ENCODE measurements around the gene FHL1. TPM values are rescaled to one million over a fixed set of nuclear protein-coding genes. Genes with fewer than 3 reads are reported as not detected.
A peak's percentile ranks its signal among the peaks of the same experiment; 100 is the strongest.

Gene FHL1
- total and polyA plus RNA-seq, 2 donors (not counting 3 experiments of a cell fraction or from before 2014, with no cell fraction given) = 50.6 to 59.4 TPM

DNA sequence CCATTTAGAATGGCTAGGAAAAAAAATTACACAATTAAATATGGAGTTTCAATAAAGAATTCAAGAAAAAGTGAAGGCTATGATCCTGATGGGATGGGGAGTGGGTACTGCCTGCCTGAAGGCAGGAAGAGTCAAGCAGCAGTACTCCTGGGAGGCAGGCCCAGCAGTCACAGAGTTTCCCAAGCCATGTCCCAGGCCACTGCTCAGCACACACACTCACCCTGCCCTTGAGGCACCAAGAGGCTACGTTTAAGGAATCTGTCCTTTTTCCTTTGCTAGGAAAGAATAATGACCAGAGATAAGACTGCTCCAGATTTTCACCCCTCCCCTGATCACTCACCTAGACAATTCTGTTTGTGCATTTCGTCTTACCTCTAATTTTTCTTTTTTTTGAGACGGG is 73.6 kb downstream of the FHL1 start:
- H3K4me2 ChIP-seq (ENCODE audit: insufficient read depth, low read length) = no peak overlapping the region
- H3K27ac ChIP-seq (ENCODE audit: insufficient read depth, low read depth, low read length) = peak overlapping the region; percentile 64
- no peak for TF ChIP-seq JUN (IDR thresholded peaks at IDR 0.05; ENCODE audit: borderline replicate concordance, insufficient read depth, insufficient read length, low read depth)
- TF ChIP-seq EZH2 (IDR thresholded peaks at IDR 0.05; ENCODE audit: borderline replicate concordance, low read depth, low read length, severe bottlenecking) = no peak
- TF ChIP-seq GATA2 (IDR thresholded peaks at IDR 0.05; ENCODE audit: insufficient read depth, insufficient read length, low read depth, low read length) = no peak
- no peak for TF ChIP-seq POLR2A (IDR thresholded peaks at IDR 0.05; ENCODE audit: low read depth, low read length)
- TF ChIP-seq, protein P1, sequence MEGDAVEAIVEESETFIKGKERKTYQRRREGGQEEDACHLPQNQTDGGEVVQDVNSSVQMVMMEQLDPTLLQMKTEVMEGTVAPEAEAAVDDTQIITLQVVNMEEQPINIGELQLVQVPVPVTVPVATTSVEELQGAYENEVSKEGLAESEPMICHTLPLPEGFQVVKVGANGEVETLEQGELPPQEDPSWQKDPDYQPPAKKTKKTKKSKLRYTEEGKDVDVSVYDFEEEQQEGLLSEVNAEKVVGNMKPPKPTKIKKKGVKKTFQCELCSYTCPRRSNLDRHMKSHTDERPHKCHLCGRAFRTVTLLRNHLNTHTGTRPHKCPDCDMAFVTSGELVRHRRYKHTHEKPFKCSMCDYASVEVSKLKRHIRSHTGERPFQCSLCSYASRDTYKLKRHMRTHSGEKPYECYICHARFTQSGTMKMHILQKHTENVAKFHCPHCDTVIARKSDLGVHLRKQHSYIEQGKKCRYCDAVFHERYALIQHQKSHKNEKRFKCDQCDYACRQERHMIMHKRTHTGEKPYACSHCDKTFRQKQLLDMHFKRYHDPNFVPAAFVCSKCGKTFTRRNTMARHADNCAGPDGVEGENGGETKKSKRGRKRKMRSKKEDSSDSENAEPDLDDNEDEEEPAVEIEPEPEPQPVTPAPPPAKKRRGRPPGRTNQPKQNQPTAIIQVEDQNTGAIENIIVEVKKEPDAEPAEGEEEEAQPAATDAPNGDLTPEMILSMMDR (IDR thresholded peaks at IDR 0.05; ENCODE audit: extremely low read depth in 1 of 2, insufficient read depth in 1 of 2, low read depth in 1 of 2, low read length in 2 of 2) = no peak
- TF ChIP-seq, protein P2, sequence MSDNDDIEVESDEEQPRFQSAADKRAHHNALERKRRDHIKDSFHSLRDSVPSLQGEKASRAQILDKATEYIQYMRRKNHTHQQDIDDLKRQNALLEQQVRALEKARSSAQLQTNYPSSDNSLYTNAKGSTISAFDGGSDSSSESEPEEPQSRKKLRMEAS (IDR thresholded peaks at IDR 0.05; ENCODE audit: insufficient read depth, insufficient read length) = no peak
- no peak for TF ChIP-seq FOS (IDR thresholded peaks at IDR 0.05; ENCODE audit: borderline replicate concordance, insufficient read depth, low read length)
- no peak for TF ChIP-seq POLR2AphosphoS5 (IDR thresholded peaks at IDR 0.05; ENCODE audit: insufficient read depth, low read depth, low read length)
- no peak for TF ChIP-seq MYC (IDR thresholded peaks at IDR 0.05; ENCODE audit: low read depth, low read length)
- intact Hi-C loops (cut with micrococcal nuclease) = loop anchor here (2.0 kb wide), 2 partner anchors 38 to 48 kb away; no protein-coding TSS in a partner anchor
- H2AFZ ChIP-seq (ENCODE audit: low read depth, low read length) = no peak overlapping the region
- FAIRE-seq = no peak
- CTCF ChIA-PET = interaction anchor here (0.7 kb wide), 1 partner anchor 193 kb away, joined by 3 read pairs; no protein-coding TSS in a partner anchor
- no peaks in the 10 kb centered on the region for H3K9me1 ChIP-seq (replicated peaks; ENCODE audit: control insufficient read depth, extremely low read depth, insufficient read depth, low read length)
- no peaks in the 10 kb centered on the region for H4K20me1 ChIP-seq (replicated peaks; ENCODE audit: control insufficient read depth, extremely low read depth, insufficient read depth, low read length)
- H3K36me3 ChIP-seq (ENCODE audit: control insufficient read depth in 2 of 2, extremely low read depth in 1 of 2, insufficient read depth in 2 of 2, low read length in 2 of 2) = peaks cover 3 to 8% of the 10 kb centered on the region in 2 experiments
- DNase-seq (ENCODE audit: low read depth, low spot score) = no peak
- H3K9ac ChIP-seq (replicated peaks; ENCODE audit: extremely low read depth, insufficient read depth, low read length) = no peak overlapping the region
- no TSS peak for BruUV-seq (replicated peaks)
- H3K9me3 ChIP-seq (replicated peaks; ENCODE audit: control insufficient read depth, insufficient read depth, low read length) = no peaks in the 10 kb centered on the region
- POLR2A ChIA-PET = no interaction called here
- H3K4me3 ChIP-seq (replicated peaks in 1 of 3; ENCODE audit: insufficient read depth in 1 of 3, low read depth in 1 of 3, low read length in 3 of 3) = no peak overlapping the region
- no peaks in the 10 kb centered on the region for H3K79me2 ChIP-seq (ENCODE audit: control insufficient read depth, insufficient read depth, low read length)
- peaks cover 14% of the 10 kb centered on the region for H3K4me1 ChIP-seq (ENCODE audit: control insufficient read depth, extremely low read depth, insufficient read depth, low read length)
- H3K27me3 ChIP-seq (ENCODE audit: control insufficient read depth in 2 of 2, insufficient read depth in 2 of 2, low read length in 2 of 2) = no peaks in the 10 kb centered on the region
- dilution Hi-C loops (cut with MboI; ENCODE audit: extremely low pct_ligation_motif_present, low sequenced_read_pairs) = no loop called here
